ENCODE results near the gene TAF7.

TAF7 gene

GRCh38 chr5:141306630-141307029, 14.0 kb downstream of the TAF7 start:
- no peaks in the 10 kb centered on the region for H3K27me3 ChIP-seq (ENCODE audit: control insufficient read depth in 1 of 2, insufficient read depth in 2 of 2, low read length in 2 of 2)
- H3K36me3 ChIP-seq (ENCODE audit: control insufficient read depth in 2 of 2, insufficient read depth in 2 of 2, low read length in 2 of 2) = peaks cover 0 to 2% of the 10 kb centered on the region in 2 donors
- no peak overlapping the region for H3K9ac ChIP-seq (ENCODE audit: low read length in 2 of 2)
- H3K9me3 ChIP-seq (ENCODE audit: control insufficient read depth in 2 of 2, low read length in 2 of 2) = peaks cover 30 to 64% of the 10 kb centered on the region in 2 donors
- H3K4me1 ChIP-seq (ENCODE audit: control insufficient read depth, insufficient read depth, low read length) = no peaks in the 10 kb centered on the region
- no peak overlapping the region for H3K4me3 ChIP-seq (ENCODE audit: low read length in 2 of 2)
- H3K27ac ChIP-seq (ENCODE audit: low read length) = no peak overlapping the region

GRCh38 chr5:141303756-141304155, 16.8 kb downstream of the TAF7 start, which contains the start of gene SLC25A2:
Gene SLC25A2, minus strand, starts transcription at chr5:141304049. Its CDS starts 184 bp downstream, at chr5:141303865.
- no peak within 1 kb of the TSS for H3K9ac ChIP-seq (ENCODE audit: low read length in 2 of 2)
- H3K27me3 ChIP-seq (ENCODE audit: control insufficient read depth in 1 of 2, insufficient read depth in 2 of 2, low read length in 2 of 2) = no peaks in the 10 kb centered on the region
- H3K4me1 ChIP-seq (ENCODE audit: control insufficient read depth, insufficient read depth, low read length) = no peaks in the 10 kb centered on the region
- peak within 1 kb of the TSS in 1 of 2 donors; percentile 14 for H3K4me3 ChIP-seq (ENCODE audit: low read length in 2 of 2)
- no peak within 1 kb of the TSS for H3K27ac ChIP-seq (ENCODE audit: low read length)
- no peaks in the 10 kb centered on the region for H3K36me3 ChIP-seq (ENCODE audit: control insufficient read depth in 2 of 2, insufficient read depth in 2 of 2, low read length in 2 of 2)
- peaks cover 32 to 73% of the 10 kb centered on the region in 2 donors for H3K9me3 ChIP-seq (ENCODE audit: control insufficient read depth in 2 of 2, low read length in 2 of 2)

GRCh38 chr5:141298376-141298775, 22.2 kb downstream of the TAF7 start:
- Histone ChIP-seq H3K4me3 (ENCODE audit: low read length in 2 of 2) (no peak overlapping the region), H3K4me1 (ENCODE audit: control insufficient read depth, insufficient read depth, low read length) (no peaks in the 10 kb centered on the region), H3K9ac (ENCODE audit: low read length in 2 of 2) (no peak overlapping the region), H3K9me3 (ENCODE audit: control insufficient read depth in 2 of 2, low read length in 2 of 2) (peaks cover 29 to 52% of the 10 kb centered on the region in 2 donors), H3K36me3 (ENCODE audit: control insufficient read depth in 2 of 2, insufficient read depth in 2 of 2, low read length in 2 of 2) (peaks cover 0 to 3% of the 10 kb centered on the region in 2 donors), H3K27me3 (ENCODE audit: control insufficient read depth in 1 of 2, insufficient read depth in 2 of 2, low read length in 2 of 2) (no peaks in the 10 kb centered on the region), H3K27ac (ENCODE audit: low read length) (no peak overlapping the region)

GRCh38 chr5:141272906-141273305, 47.7 kb downstream of the TAF7 start:
- H3K27ac ChIP-seq (ENCODE audit: low read length) = no peak overlapping the region
- no peaks in the 10 kb centered on the region for H3K4me1 ChIP-seq (ENCODE audit: control insufficient read depth, insufficient read depth, low read length)
- no peaks in the 10 kb centered on the region for H3K27me3 ChIP-seq (ENCODE audit: control insufficient read depth in 1 of 2, insufficient read depth in 2 of 2, low read length in 2 of 2)
- no peak overlapping the region for H3K9ac ChIP-seq (ENCODE audit: low read length in 2 of 2)
- H3K36me3 ChIP-seq (ENCODE audit: control insufficient read depth in 2 of 2, insufficient read depth in 2 of 2, low read length in 2 of 2) = peaks cover 0 to 2% of the 10 kb centered on the region in 2 donors
- peaks cover 45 to 52% of the 10 kb centered on the region in 2 donors for H3K9me3 ChIP-seq (ENCODE audit: control insufficient read depth in 2 of 2, low read length in 2 of 2)
- H3K4me3 ChIP-seq (ENCODE audit: low read length in 2 of 2) = no peak overlapping the region

GRCh38 chr5:141269195-141269594, 51.4 kb downstream of the TAF7 start:
- no peaks in the 10 kb centered on the region for H3K27me3 ChIP-seq (ENCODE audit: control insufficient read depth in 1 of 2, insufficient read depth in 2 of 2, low read length in 2 of 2)
- no peaks in the 10 kb centered on the region for H3K36me3 ChIP-seq (ENCODE audit: control insufficient read depth in 2 of 2, insufficient read depth in 2 of 2, low read length in 2 of 2)
- no peaks in the 10 kb centered on the region for H3K4me1 ChIP-seq (ENCODE audit: control insufficient read depth, insufficient read depth, low read length)
- no peak overlapping the region for H3K27ac ChIP-seq (ENCODE audit: low read length)
- H3K9me3 ChIP-seq (ENCODE audit: control insufficient read depth in 2 of 2, low read length in 2 of 2) = peaks cover 60 to 63% of the 10 kb centered on the region in 2 donors
- peak overlapping the region in 1 of 2 donors; percentile 34 for H3K4me3 ChIP-seq (ENCODE audit: low read length in 2 of 2)
- no peak overlapping the region for H3K9ac ChIP-seq (ENCODE audit: low read length in 2 of 2)

Measured in stomach smooth muscle (tissue), 2 donors.